SK-N-SH (cell line): ENCODE measurements around the gene MAEA. TPM values are rescaled to one million over a fixed set of nuclear protein-coding genes. Genes with fewer than 3 reads are reported as not detected.

Source experiments
- CTCF ChIA-PET: fragments of 300-600, 350-600 bp; formaldehyde crosslinking; extraction: SDS; loops from one replicate; lab custom pipeline; 2021; lab: Yijun Ruan, JAX
- POLR2A ChIA-PET: fragments of 350-600 bp; sonication (Branson Sonifier 250); formaldehyde crosslinking; extraction: SDS; loops from one replicate; lab custom pipeline; 2020; ENCODE audit warnings: antibody characterized with exemption, inconsistent platforms; lab: Yijun Ruan, JAX
- DNase-seq: peaks from one replicate; pipeline ENCODE4 v3.0.0; 2012
- H2AFZ ChIP-seq: fragments of 200-600 bp; sonication (generic); 2 replicates; pipeline ENCODE4 v1.8.1; 2016; ENCODE audit warnings: antibody characterized with exemption, mild to moderate bottlenecking, low read depth
- H3F3A ChIP-seq: fragments of 200-600 bp; sonication (generic); replicated peaks from 2 replicates; pipeline ENCODE3; 2016; ENCODE audit warnings: antibody characterized with exemption, mild to moderate bottlenecking; ENCODE audit not compliant: insufficient read depth
- H3K27ac ChIP-seq, 2 experiments: fragments of 200-500 bp in 1 of 2; fragments of 200-600 bp in 1 of 2; sonication (Bioruptor generic) in 1 of 2; sonication (generic), shearing (Covaris generic) in 1 of 2; 2 replicates each; pipeline versions ENCODE4 v1.5.1 to v1.6.1; 2014 to 2016; ENCODE audit warnings: low read depth in 2 of 2, inconsistent platforms in 1 of 2, low read length in 1 of 2, mild to moderate bottlenecking in 1 of 2, mixed read lengths in 1 of 2
- H3K27me3 ChIP-seq: fragments of 200-600 bp; sonication (generic), shearing (Covaris generic); 2 replicates; pipeline ENCODE4 v1.6.1; 2016; ENCODE audit warnings: mixed run types; ENCODE audit not compliant: insufficient read depth
- H3K36me3 ChIP-seq, 2 experiments: fragments of 200-500 bp in 1 of 2; fragments of 200-600 bp in 1 of 2; sonication (Bioruptor generic) in 1 of 2; sonication (generic) in 1 of 2; replicated peaks in 1 of 2; 2 replicates each; pipeline versions ENCODE3 to v1.5.1; 2014 to 2016; ENCODE audit warnings: low read length in 1 of 2, mild to moderate bottlenecking in 1 of 2; ENCODE audit not compliant: insufficient read depth in 2 of 2, control insufficient read depth in 1 of 2
- H3K4me1 ChIP-seq, 2 experiments: fragments of 200-500 bp in 1 of 2; fragments of 200-600 bp in 1 of 2; sonication (Bioruptor generic) in 1 of 2; sonication (generic), shearing (Covaris generic) in 1 of 2; 2 replicates each; pipeline versions ENCODE4 v1.5.1 to v1.6.1; 2014 to 2016; ENCODE audit warnings: low read depth in 1 of 2, low read length in 1 of 2, mixed run types in 1 of 2; ENCODE audit not compliant: insufficient read depth in 2 of 2, control insufficient read depth in 1 of 2
- H3K4me2 ChIP-seq: fragments of 200-600 bp; sonication (generic), shearing (Covaris generic); 2 replicates; pipeline ENCODE4 v1.6.1; 2017; ENCODE audit warnings: mixed run types
- H3K4me3 ChIP-seq, 2 experiments: fragments of 200-500 bp in 1 of 2; fragments of 200-600 bp in 1 of 2; sonication (Bioruptor generic) in 1 of 2; sonication (generic), shearing (Covaris generic) in 1 of 2; 2 replicates each; pipeline versions ENCODE4 v1.5.1 to v1.8.1; 2014 to 2016; ENCODE audit warnings: low read depth in 2 of 2, inconsistent platforms in 1 of 2, low read length in 1 of 2, mild to moderate bottlenecking in 1 of 2, mixed read lengths in 1 of 2, moderate library complexity in 1 of 2
- H3K79me2 ChIP-seq: fragments of 200-600 bp; sonication (generic); 2 replicates; pipeline ENCODE4 v1.8.1; 2017; ENCODE audit warnings: mild to moderate bottlenecking; ENCODE audit not compliant: insufficient read depth
- H3K9ac ChIP-seq: fragments of 200-600 bp; sonication (generic); 2 replicates; pipeline ENCODE4 v1.6.1; 2017; ENCODE audit warnings: mixed run types
- H3K9me2 ChIP-seq: fragments of 200-600 bp; sonication (generic); 2 replicates; pipeline ENCODE4 v1.6.1; 2017; ENCODE audit warnings: mixed run types
- H3K9me3 ChIP-seq: fragments of 200-600 bp; sonication (generic); 2 replicates; pipeline ENCODE4 v1.6.1; 2017; ENCODE audit warnings: mixed run types, mild to moderate bottlenecking, moderate library complexity
- H4K20me1 ChIP-seq: fragments of 200-600 bp; sonication (generic); 2 replicates; pipeline ENCODE4 v1.6.1; 2017; ENCODE audit warnings: mild to moderate bottlenecking, mixed run types; ENCODE audit not compliant: insufficient read depth
- CHD2 ChIP-seq: fragments of 150-350 bp; IDR thresholded peaks from 2 replicates; pipeline ENCODE4 v1.6.1; 2018; ENCODE audit warnings: low read length; ENCODE audit not compliant: partially characterized antibody
- CTCF ChIP-seq: fragments of 200-600 bp; sonication (generic); IDR thresholded peaks from 2 replicates; pipeline ENCODE4 v1.6.1; 2017; ENCODE audit warnings: antibody characterized with exemption, mild to moderate bottlenecking, moderate library complexity
- ELF1 ChIP-seq: IDR thresholded peaks from 2 replicates; pipeline ENCODE4 v1.4.0; 2012
- EP300 ChIP-seq, 2 experiments: IDR thresholded peaks; 2 replicates each; pipeline versions ENCODE4 v1.4.0 to v1.6.1; 2012; ENCODE audit warnings: borderline replicate concordance in 1 of 2, low read depth in 1 of 2, low read length in 1 of 2
- FOXJ3 ChIP-seq: sonication (generic); formaldehyde crosslinking; IDR thresholded peaks from 2 replicates; pipeline ENCODE4 v1.5.1; 2020; ENCODE audit warnings: mild to moderate bottlenecking, missing genetic modification reagents
- FOXM1 ChIP-seq: IDR thresholded peaks from 2 replicates; pipeline ENCODE4 v1.4.0; 2012; ENCODE audit warnings: low read depth, mild to moderate bottlenecking
- GABPA ChIP-seq: IDR thresholded peaks from 2 replicates; pipeline ENCODE4 v1.4.0; 2012; ENCODE audit warnings: low read depth, mild to moderate bottlenecking
- GATA2 ChIP-seq: sonication (generic); formaldehyde crosslinking; IDR thresholded peaks from 2 replicates; pipeline ENCODE4 v1.5.0; 2020; ENCODE audit warnings: mild to moderate bottlenecking, missing genetic modification reagents
- JUND ChIP-seq: IDR thresholded peaks from 2 replicates; pipeline ENCODE4 v1.4.0; 2012
- MXI1 ChIP-seq: IDR thresholded peaks from 2 replicates; pipeline ENCODE4 v1.6.1; 2012; ENCODE audit warnings: mild to moderate bottlenecking, low read depth, low read length, improper control_type of control experiment
- NFIC ChIP-seq: IDR thresholded peaks from 2 replicates; pipeline ENCODE4 v1.4.0; 2012; ENCODE audit warnings: borderline replicate concordance
- NRF1 ChIP-seq: IDR thresholded peaks from 2 replicates; pipeline ENCODE4 v1.6.1; 2012; ENCODE audit warnings: low read depth, mild to moderate bottlenecking, low read length
- PBX3 ChIP-seq: IDR thresholded peaks from 2 replicates; pipeline ENCODE4; 2012
- POLR2AphosphoS5 ChIP-seq: IDR thresholded peaks from 2 replicates; pipeline ENCODE4 v1.6.1; 2012; ENCODE audit warnings: low read depth, low read length
- RCOR1 ChIP-seq: fragments of 150-350 bp; IDR thresholded peaks from 2 replicates; pipeline ENCODE4 v1.6.1; 2017; ENCODE audit warnings: antibody characterized with exemption, low read length
- RXRA ChIP-seq: IDR thresholded peaks from 2 replicates; pipeline ENCODE4 v1.4.0; 2012; ENCODE audit warnings: low read depth, mild to moderate bottlenecking, borderline replicate concordance
- SMC3 ChIP-seq: IDR thresholded peaks from 2 replicates; pipeline ENCODE4 v1.6.1; 2012; ENCODE audit warnings: low read depth, low read length, improper control_type of control experiment
- TAF1 ChIP-seq: IDR thresholded peaks from 2 replicates; pipeline ENCODE4 v1.6.1; 2012; ENCODE audit warnings: low read depth, mild to moderate bottlenecking, low read length, moderate library complexity, borderline replicate concordance
- TCF12 ChIP-seq: IDR thresholded peaks from 2 replicates; pipeline ENCODE4 v1.4.0; 2012
- YY1 ChIP-seq: IDR thresholded peaks from 2 replicates; pipeline ENCODE4 v1.4.0; 2012; ENCODE audit warnings: low read depth, mild to moderate bottlenecking
- WGBS: methylation state at CpG from one replicate; pipeline ENCODE4 v1.1.6; 2017; ENCODE audit warnings: low lambda C conversion rate; 5-methylcytosine and 5-hydroxymethylcytosine counted together
- polyA plus RNA-seq, 3 experiments: library from polyadenylated mRNA; depleted of rRNA; stranded (reverse); fragments of >200 nt; gene quantifications; 2 replicates each; pipeline ENCODE4 v1.2.3, GENCODE V29; 2012
- TF ChIP-seq, protein P1 (sequence below): fragments of 150-350 bp; IDR thresholded peaks from 2 replicates; pipeline ENCODE4 v1.6.1; 2016; ENCODE audit warnings: mild to moderate bottlenecking, low read depth, low read length
- TF ChIP-seq, protein P2 (sequence below): IDR thresholded peaks from 2 replicates; pipeline ENCODE4 v1.6.1; 2012; ENCODE audit warnings: mild to moderate bottlenecking, low read depth, low read length, moderate library complexity
- TF ChIP-seq, protein P3 (sequence below): IDR thresholded peaks from 2 replicates; pipeline ENCODE4 v1.4.0; 2012; ENCODE audit warnings: low read depth, borderline replicate concordance

Gene MAEA
- polyA plus RNA-seq, 1 of the 3 experiments (the other 2 are of a cell fraction) = 128 TPM

DNA sequence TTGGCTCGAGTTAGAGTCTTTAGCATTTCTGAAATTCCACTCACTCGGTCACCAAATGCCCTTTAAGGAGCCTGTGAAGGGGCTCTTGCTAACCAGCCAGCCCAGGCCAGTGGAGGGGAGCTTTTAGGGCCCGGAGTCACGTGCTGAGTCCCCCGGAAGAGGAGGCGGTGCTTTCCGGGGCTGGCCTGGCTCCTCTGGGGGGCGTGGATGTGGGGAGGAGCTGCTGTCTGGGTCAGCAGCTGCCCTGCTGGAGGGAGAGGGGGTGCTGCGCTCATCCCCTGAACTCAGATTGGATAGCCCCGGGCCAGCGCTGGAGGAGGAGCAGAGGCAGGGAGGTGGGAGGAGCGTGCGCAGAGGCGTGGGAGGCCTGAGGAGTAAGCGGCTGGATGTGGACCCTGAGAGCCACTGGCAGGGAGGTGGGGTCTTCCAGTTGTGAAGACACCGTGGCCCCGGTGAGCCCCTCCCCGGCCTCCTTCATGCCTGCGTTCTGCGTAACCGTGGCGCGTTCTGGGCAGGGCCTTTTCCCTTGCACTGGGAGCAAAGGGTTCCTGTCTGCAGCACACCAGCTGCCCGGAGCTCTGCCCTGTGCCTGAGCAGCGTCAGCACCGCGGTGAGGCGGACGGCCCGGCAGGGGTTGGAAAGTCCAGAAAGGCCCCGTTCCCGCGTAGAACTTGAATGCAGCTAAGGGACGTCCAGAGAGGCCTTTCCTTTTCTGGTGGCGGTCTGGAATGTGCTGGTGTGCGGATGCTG, 19.7 kb downstream of the MAEA start:
- Histone ChIP-seq H3F3A (peaks cover 21% of the 10 kb centered on the region), H3K4me3 (peak overlapping the region; percentile 48), H3K79me2 (peaks cover 98% of the 10 kb centered on the region), H4K20me1 (peaks cover 27% of the 10 kb centered on the region; the same call in 1 of the 2 replicates), H3K36me3 (peaks cover 11 to 21% of the 10 kb centered on the region in 2 experiments), H3K9ac (peak overlapping the region; percentile 53; the same call in 1 of the 2 replicates), H3K4me1 (peaks cover 4 to 21% of the 10 kb centered on the region in 2 experiments; a peak in 3 of 4 replicates), H3K9me2 (no peaks in the 10 kb centered on the region), H3K4me2 (peak overlapping the region; percentile 79), H3K27me3 (no peaks in the 10 kb centered on the region), H3K9me3 (no peaks in the 10 kb centered on the region), H3K27ac (peak overlapping the region; percentile 82 to 83), H2AFZ (peak overlapping the region; percentile 67)
- ChIA-PET CTCF (interaction anchor here (0.6 to 1.6 kb wide), 6 partner anchors 9 to 547 kb away, joined by 3 to 4 read pairs (median 3); no protein-coding TSS in a partner anchor), POLR2A (interaction anchor here (0.5 to 1.5 kb wide), 5 partner anchors 8 to 602 kb away, joined by 3 to 6 read pairs (median 3); partner anchors contain the start of genes MAEA and UVSSA)
- DNase-seq = peak; percentile 99
- WGBS = 31% methylated on average over 22 of the region's 36 CpGs
- TF ChIP-seq MXI1 (peak; percentile 94), RCOR1 (no peak; the same call in 1 of the 2 replicates), SMC3 (0 out of 2 replicates have a peak, but pooled peaks have one; percentile 6), YY1 (no peak), POLR2AphosphoS5 (peak; percentile 49; the same call in 1 of the 2 replicates), PBX3 (no peak), NFIC (no peak), RXRA (no peak), TAF1 (peak; percentile 45; the same call in 1 of the 2 replicates), EP300 (IDR thresholded peaks at IDR 0.05; ENCODE audit: borderline replicate concordance in 1 of 2, low read depth in 1 of 2, low read length in 1 of 2) (no peak; a peak in 1 of 4 replicates), GABPA (peak; percentile 82), GATA2 (CRISPR knock-in tag) (no peak), CHD2 (peak; percentile 45), NRF1 (peak; percentile 67), JUND (no peak), FOXJ3 (CRISPR knock-in tag) (peak; percentile 34; the same call in 1 of the 2 replicates), FOXM1 (no peak), TCF12 (no peak), ELF1 (peak; percentile 28; the same call in 1 of the 2 replicates), CTCF (no peak)
- TF ChIP-seq, protein P1, sequence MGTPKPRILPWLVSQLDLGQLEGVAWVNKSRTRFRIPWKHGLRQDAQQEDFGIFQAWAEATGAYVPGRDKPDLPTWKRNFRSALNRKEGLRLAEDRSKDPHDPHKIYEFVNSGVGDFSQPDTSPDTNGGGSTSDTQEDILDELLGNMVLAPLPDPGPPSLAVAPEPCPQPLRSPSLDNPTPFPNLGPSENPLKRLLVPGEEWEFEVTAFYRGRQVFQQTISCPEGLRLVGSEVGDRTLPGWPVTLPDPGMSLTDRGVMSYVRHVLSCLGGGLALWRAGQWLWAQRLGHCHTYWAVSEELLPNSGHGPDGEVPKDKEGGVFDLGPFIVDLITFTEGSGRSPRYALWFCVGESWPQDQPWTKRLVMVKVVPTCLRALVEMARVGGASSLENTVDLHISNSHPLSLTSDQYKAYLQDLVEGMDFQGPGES = no peak
- TF ChIP-seq, protein P2, sequence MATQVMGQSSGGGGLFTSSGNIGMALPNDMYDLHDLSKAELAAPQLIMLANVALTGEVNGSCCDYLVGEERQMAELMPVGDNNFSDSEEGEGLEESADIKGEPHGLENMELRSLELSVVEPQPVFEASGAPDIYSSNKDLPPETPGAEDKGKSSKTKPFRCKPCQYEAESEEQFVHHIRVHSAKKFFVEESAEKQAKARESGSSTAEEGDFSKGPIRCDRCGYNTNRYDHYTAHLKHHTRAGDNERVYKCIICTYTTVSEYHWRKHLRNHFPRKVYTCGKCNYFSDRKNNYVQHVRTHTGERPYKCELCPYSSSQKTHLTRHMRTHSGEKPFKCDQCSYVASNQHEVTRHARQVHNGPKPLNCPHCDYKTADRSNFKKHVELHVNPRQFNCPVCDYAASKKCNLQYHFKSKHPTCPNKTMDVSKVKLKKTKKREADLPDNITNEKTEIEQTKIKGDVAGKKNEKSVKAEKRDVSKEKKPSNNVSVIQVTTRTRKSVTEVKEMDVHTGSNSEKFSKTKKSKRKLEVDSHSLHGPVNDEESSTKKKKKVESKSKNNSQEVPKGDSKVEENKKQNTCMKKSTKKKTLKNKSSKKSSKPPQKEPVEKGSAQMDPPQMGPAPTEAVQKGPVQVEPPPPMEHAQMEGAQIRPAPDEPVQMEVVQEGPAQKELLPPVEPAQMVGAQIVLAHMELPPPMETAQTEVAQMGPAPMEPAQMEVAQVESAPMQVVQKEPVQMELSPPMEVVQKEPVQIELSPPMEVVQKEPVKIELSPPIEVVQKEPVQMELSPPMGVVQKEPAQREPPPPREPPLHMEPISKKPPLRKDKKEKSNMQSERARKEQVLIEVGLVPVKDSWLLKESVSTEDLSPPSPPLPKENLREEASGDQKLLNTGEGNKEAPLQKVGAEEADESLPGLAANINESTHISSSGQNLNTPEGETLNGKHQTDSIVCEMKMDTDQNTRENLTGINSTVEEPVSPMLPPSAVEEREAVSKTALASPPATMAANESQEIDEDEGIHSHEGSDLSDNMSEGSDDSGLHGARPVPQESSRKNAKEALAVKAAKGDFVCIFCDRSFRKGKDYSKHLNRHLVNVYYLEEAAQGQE = peak; percentile 11; the same call in 1 of the 2 replicates
- TF ChIP-seq, protein P3, sequence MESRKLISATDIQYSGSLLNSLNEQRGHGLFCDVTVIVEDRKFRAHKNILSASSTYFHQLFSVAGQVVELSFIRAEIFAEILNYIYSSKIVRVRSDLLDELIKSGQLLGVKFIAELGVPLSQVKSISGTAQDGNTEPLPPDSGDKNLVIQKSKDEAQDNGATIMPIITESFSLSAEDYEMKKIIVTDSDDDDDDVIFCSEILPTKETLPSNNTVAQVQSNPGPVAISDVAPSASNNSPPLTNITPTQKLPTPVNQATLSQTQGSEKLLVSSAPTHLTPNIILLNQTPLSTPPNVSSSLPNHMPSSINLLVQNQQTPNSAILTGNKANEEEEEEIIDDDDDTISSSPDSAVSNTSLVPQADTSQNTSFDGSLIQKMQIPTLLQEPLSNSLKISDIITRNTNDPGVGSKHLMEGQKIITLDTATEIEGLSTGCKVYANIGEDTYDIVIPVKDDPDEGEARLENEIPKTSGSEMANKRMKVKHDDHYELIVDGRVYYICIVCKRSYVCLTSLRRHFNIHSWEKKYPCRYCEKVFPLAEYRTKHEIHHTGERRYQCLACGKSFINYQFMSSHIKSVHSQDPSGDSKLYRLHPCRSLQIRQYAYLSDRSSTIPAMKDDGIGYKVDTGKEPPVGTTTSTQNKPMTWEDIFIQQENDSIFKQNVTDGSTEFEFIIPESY = no peak
